ENCODE data around the gene CPAMD8.
"Not testable (repeated sequence)": the region's sequence is repeated elsewhere in the genome, so short reads cannot be mapped to it uniquely, and the experiment has no call there.

GRCh38 chr19:16943090-16943489, 83.5 kb downstream of the CPAMD8 start:
- TF ChIP-seq, protein P1, sequence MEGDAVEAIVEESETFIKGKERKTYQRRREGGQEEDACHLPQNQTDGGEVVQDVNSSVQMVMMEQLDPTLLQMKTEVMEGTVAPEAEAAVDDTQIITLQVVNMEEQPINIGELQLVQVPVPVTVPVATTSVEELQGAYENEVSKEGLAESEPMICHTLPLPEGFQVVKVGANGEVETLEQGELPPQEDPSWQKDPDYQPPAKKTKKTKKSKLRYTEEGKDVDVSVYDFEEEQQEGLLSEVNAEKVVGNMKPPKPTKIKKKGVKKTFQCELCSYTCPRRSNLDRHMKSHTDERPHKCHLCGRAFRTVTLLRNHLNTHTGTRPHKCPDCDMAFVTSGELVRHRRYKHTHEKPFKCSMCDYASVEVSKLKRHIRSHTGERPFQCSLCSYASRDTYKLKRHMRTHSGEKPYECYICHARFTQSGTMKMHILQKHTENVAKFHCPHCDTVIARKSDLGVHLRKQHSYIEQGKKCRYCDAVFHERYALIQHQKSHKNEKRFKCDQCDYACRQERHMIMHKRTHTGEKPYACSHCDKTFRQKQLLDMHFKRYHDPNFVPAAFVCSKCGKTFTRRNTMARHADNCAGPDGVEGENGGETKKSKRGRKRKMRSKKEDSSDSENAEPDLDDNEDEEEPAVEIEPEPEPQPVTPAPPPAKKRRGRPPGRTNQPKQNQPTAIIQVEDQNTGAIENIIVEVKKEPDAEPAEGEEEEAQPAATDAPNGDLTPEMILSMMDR (IDR thresholded peaks at IDR 0.05), result not testable (repeated sequence)
- TF ChIP-seq EZH2, EZH2phosphoT487 (IDR thresholded peaks at IDR 0.05): not testable (repeated sequence)
